HG03439 (cell line): ENCODE data around the gene ABCC5.

ENCODE experiments used
- ATAC-seq: cut with Tn5 transposase; IDR thresholded peaks from one replicate; pipeline ENCODE4 v1.9.1; 2021; ENCODE audit warnings: mild to moderate bottlenecking, moderate library complexity; ENCODE audit not compliant: unreplicated experiment

The ABCC5 gene

DNA sequence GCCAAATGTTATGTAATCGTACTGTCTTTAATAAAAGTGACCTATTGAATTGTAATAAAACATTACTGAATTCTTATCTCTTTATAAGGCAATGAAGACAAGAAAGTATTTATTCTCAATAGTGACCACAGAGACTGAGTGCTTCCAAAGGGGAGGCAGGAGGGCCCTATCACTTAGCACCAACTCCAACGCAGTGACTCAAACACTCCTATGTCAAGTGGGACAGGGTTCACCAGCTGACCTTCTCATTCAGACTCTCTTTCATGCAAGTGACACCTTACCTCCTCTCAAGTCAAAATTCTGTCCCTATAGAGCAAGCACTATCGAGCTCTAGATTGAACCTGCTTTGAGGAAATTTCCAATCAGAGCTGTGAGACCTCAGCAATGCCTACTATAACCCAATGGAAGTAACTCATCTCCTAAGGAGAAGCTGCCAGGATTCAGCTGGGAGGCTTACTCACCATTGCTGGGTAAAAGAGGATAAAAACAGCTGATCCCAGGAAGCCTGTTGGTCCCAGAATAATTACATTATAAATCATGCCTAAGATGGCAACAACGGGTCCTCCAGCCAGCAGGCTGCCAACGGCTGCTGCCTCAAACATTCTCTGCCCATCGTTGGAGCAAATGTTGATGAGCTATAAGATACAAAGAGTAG is 35.6 kb downstream of the ABCC5 start:
- ATAC-seq: no peak

DNA sequence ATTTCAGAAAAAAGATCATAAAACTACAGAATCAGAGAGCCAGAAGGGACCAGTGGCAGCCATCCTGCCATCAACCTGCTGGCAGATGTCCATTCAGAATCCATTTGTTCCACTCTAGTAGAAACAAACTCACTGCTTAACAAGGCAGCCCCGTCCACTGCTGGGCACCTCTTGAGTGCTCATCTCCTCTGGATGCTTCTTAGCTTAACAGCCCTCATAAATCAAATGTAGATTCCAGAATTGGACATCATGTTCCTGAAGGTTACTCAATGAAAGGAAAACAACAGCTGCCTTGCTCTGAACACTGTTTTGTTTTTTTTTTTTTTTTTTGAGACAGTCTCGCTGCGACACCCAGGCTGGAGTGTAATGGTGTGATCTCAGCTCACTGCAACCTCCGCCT is 37.3 kb downstream of the ABCC5 start:
- ATAC-seq: no peak

DNA sequence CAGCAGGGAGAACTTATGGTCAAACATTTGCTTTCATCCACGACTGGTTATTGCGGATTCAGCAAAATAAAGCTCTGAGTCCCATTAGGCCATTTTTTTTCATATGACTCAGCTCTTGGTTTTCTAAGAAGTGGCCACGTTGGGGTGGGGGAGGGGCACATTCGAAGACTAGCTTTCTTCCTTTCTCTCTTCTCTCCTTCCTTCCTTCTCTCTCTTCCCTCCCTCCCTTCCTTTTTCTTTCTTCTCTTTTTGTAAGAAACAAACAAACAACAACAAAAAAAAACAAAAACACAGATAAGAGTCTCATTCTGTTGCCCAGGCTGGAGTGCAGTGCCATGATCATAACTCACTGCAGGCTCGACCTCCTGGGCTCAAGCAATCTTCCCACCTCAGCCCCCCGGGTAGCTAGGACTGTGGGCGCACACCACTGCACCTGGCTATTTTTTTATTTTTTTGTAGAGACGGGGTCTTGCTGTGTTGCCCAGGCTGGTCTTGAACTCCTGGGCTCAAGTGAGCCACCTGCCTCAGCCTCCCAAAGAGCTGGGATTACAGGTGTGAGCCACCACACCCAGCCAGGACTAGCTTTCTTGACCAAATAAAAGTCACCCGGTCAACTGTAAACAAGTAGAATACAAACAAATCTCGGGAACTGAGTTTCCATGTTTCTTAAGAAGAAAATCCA is 41.6 kb downstream of the ABCC5 start:
- no peak for ATAC-seq

DNA sequence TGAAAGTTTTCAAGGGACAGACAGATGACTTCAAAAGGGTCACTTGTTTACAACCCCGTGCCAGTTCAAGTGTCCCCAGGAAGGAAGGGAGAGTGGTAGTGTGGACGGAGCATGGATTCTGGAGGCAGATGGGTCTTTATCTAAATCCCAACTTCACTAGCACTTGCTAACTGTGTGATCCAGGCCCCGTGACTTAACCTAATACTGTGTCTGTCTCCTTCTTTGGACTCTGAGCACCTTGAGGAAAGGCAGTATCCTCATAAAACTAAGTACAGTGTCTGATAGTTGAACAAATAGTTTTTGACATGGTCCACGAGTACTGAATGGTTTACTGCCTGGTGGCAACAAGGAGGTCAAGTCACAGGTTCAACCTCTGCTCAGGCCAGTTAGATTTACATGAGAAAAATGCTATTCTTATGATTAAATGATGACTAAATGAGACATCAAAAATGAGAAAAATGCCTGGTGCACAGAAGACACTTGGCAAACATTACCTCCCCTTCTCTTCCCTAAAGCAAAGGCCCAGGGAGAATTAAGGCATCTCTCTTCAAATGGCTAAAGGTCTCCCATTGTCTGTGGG is 48.9 kb downstream of the ABCC5 start:
- no peak for ATAC-seq

DNA sequence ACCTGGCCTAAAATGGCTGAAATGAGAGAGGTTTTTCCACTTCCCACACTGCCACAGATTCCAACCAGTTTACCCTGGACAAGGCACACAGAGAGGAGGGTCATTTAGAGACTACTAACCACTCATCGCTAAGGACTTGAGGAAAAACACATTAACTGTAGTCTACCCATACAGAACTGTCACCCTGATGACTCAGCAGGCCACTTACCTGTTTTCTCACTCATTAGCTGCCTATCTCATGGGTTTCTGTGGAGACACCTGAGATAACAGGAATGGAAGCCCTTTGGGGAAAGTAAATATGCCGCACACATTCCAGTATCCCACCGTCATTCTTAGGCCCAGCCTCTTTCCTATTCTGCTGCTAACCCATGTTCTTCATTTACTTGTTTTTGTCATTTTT is 50.0 kb downstream of the ABCC5 start:
- no peak for ATAC-seq

DNA sequence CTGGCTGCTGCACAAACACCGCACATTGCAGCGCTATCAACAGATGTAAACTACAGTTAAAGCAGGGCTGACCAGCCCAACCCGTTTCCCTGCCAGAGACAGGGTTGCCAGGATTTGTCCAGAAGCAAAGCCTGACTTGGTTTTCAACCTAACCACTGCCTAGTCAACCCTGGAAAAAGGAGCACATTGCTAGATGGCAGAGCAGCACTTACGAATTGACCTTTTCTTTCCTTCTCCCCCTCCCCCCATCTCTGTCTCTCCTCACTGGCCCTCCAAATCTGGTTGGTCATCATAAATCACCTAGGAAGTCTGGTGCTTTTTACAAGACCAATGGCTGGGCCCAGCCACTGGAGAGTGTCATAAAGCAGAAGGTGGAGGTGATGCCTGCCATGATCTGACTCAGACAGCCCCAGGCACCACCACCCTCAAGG is 51.3 kb downstream of the ABCC5 start:
- no peak for ATAC-seq

- no peak for ATAC-seq
Observed at GRCh38 chr3:183962807-183963206, 54.9 kb downstream of the ABCC5 start.

DNA sequence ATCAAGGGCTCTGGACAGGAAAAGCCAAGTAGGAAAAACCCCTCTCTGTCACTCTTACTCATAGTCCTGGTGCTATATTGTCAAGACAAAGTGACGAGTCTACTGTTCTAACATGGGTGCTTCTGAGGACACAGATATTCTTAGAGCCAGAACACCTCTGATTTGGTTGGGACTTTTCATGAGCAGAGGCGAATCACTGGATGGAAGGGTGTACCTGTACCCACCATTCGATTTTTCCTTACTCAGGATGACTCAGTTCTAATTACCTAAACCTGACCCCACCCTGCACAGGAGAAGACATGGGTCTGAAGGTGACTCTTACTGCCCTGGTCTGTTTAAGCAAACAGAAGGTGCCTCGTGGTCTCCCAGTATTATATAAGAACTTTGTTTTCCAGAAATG is 58.5 kb downstream of the ABCC5 start:
- no peak for ATAC-seq

DNA sequence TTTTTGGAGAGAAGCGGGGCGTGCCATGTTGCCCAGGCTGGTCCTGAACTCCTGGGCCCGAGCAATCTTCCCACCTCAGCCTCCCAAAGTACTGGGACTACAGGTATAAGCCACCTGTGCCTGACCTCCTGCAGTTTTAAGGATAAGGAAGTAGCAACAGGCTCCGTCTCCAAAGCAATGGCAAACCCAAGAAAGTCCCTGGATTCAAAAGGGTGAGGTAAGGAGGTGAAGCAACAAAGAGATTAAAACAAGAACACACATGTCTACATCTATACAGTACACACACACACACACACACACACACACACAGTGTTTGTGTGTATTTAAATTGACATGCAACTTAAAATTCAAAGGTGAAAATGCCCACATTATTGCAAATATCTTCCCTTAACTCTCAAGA is 58.9 kb downstream of the ABCC5 start:
- no peak for ATAC-seq

DNA sequence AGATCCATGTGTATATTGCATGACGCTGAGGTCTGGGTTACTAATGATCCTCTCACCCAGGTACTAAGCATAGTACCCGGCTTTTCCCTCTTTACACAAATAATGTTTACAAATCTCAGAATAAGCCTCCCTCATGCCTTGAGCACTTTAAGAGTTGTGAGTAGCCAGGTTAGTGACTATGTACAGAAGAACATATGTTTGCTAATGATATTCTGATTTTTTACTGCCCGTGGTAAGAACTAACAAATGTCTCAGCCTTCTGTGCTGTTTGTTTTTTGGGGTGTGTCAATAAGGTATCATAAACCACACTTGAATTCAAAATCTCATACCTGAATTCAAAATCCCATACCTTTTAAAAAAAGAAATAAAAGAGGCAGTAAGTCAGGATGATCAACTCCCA is 59.5 kb downstream of the ABCC5 start:
- no peak for ATAC-seq

- no peak for ATAC-seq
Observed at GRCh38 chr3:183954875-183955274, 62.8 kb downstream of the ABCC5 start.

GRCh38 chr3:183953471-183954070 is 64.1 kb downstream of the ABCC5 start:
- ATAC-seq: no peak

DNA sequence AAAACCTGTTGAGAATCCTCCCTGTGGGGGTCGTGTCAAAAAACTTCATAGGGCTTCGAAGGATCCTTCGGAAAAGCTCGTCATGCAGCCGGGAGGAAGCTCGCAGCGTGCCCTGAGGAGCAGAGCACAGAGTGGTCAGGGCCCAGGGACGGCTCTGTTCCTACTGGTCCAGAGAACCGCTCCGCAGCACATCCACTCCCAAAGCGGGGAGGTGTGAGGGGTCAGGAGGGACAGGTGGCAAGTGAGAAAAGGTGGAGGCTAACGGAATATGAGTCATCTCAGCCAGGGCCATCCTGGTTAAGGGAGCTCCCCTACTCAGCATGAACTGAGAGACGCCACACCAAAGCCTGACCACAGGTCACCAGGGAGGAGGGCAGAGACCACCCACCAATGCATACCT is 66.2 kb downstream of the ABCC5 start:
- ATAC-seq: no peak

- no peak for ATAC-seq
Observed at GRCh38 chr3:183949690-183950089, 68.0 kb downstream of the ABCC5 start.

- no peak for ATAC-seq
Observed at GRCh38 chr3:183946037-183946436, 71.6 kb downstream of the ABCC5 start.

GRCh38 chr3:183944775-183945174 is 72.9 kb downstream of the ABCC5 start:
- ATAC-seq: no peak

DNA sequence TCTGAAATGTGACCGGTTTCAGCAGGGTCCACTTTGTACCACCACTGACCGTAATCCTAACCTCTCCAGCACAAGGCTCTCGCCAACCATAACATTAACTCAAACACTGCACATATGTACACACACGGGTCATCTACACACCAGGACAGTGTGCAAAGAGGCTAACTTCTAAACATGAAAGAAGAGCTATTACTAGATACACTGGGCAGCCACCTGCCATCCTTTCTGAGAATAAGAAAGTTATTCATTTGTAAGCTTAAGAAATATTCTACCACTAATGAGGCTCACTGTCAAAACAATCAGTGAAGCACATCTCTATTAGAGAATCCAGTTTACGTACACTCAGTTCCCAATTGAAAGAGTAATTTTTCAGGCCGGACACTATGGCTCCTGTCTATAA is 73.9 kb downstream of the ABCC5 start:
- no peak for ATAC-seq

GRCh38 chr3:183941216-183941615 is 76.5 kb downstream of the ABCC5 start:
- no peak for ATAC-seq

DNA sequence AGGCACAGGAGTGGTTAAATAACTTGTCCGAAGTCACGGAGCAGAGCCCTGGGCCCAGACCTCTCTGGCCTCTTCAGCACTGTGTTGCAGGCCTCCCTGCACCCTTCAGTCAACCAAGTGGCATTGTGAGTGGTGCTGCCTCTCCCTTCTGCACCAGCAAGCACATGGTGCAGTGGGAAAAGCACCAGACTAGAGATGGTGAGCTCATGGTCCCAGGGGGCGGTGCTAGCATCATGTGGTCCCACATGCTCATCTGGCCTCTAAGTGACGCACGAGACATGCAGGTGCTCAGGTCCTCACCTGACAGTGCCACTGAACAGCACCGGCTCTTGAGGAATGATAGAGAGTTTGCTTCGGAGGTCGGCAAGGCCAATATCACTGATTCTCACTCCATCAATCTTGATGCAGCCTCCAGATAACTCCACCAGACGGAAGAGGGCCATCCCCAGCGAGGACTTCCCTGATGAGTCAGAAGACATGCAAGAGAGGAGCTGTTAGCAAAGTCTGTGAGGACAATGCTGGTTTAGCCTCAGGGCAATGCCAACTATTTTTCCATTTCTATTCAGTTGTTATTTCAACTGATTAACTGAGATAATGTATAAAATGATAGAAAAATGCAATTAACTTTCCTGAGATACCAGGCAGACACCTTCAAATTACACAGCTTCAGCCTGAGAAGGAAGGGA is 79.9 kb downstream of the ABCC5 start:
- ATAC-seq: no peak

DNA sequence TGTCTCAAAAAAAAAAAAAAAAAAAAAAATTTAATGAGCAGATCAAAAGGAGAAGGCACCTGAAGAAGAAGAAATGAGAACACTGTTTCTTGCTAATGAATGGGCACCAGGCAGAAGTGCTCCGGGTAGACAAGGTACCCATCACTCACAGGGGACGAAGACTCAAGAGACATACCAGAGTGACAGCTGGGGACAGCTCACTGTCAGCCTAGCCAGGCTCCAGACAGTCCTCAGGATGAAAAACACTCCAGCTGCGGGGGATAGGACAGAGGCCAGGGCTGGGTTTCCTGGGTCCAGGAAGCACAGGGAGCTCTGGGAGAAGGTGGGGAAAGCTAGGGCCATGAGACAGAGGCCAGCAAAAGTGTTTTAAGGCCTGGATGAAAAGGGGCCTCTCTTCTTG is 84.5 kb downstream of the ABCC5 start:
- ATAC-seq: no peak

DNA sequence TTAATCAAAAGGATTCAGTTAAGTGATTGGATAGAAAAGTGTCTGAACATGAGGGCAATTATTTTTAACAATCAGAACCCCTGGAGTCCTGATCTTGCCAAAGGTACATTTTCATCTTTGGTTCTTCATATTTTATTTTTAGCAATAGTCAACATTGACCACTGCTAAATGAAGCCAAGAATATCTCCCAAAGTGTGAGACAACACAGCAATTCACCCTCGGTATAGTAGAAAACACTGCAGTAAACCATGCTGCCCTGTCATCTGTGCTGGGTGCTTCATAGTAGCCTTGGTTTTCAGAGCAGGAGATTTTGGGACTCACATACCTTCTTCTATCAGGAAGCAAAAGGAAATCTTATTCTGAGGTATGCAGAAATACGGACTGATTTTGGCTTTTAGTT is 85.8 kb downstream of the ABCC5 start:
- ATAC-seq: no peak

GRCh38 chr3:183930086-183930485 is 87.6 kb downstream of the ABCC5 start:
- ATAC-seq: no peak
